Stomach (tissue), 4 donors: ENCODE results near the gene TSPYL6.

Source experiments
- EP300 ChIP-seq: sonication (generic); formaldehyde crosslinking; IDR thresholded peaks from one replicate; pipeline ENCODE4 v1.6.1; 2017; ENCODE audit warnings: antibody characterized with exemption
- POLR2A ChIP-seq, 4 donors: fragments of 450-650 bp; IDR thresholded peaks; one replicate each; pipeline ENCODE4 v1.6.1; 2016; ENCODE audit warnings: antibody characterized with exemption in 4 of 4, control low read depth in 2 of 4, mild to moderate bottlenecking in 1 of 4, moderate library complexity in 1 of 4
- TF ChIP-seq, protein P1 (sequence below), 7 experiments: fragments of 450-650 bp in 4 of 7; fragments of 200-600 bp in 3 of 7; sonication (generic) in 3 of 7; IDR thresholded peaks; one replicate each; pipeline ENCODE4 v1.5.1; 2016 to 2019; ENCODE audit warnings: antibody characterized with exemption in 7 of 7, control low read depth in 2 of 7, mild to moderate bottlenecking in 1 of 7

DNA sequence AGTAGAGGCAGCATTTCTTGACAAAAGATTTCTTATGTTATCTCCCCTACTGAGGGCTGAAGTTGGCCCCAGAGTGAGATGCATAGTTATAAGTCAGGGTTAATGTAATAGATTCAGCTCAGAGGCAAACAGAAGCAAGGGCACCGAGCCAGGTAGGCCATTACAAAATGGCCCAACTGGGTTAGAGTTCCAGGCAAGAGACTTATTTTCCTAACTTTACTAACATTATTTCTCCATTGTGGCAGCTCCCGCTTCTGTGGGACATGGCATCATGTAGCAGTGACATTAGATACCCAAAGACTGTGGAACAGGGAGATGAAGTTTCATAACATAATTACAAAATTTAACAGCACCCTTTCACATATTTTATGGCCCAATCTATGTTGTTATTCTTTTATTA lies 27.1 kb downstream of the TSPYL6 start:
- TF ChIP-seq, protein P1, sequence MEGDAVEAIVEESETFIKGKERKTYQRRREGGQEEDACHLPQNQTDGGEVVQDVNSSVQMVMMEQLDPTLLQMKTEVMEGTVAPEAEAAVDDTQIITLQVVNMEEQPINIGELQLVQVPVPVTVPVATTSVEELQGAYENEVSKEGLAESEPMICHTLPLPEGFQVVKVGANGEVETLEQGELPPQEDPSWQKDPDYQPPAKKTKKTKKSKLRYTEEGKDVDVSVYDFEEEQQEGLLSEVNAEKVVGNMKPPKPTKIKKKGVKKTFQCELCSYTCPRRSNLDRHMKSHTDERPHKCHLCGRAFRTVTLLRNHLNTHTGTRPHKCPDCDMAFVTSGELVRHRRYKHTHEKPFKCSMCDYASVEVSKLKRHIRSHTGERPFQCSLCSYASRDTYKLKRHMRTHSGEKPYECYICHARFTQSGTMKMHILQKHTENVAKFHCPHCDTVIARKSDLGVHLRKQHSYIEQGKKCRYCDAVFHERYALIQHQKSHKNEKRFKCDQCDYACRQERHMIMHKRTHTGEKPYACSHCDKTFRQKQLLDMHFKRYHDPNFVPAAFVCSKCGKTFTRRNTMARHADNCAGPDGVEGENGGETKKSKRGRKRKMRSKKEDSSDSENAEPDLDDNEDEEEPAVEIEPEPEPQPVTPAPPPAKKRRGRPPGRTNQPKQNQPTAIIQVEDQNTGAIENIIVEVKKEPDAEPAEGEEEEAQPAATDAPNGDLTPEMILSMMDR (IDR thresholded peaks at IDR 0.05), result no peak
- TF ChIP-seq POLR2A (IDR thresholded peaks at IDR 0.05), result no peak
- TF ChIP-seq EP300, result no peak
